Type B pancreatic cell (in vitro differentiated cells): ENCODE measurements around the gene IRX1. TPM values are rescaled to one million over a fixed set of nuclear protein-coding genes. Genes with fewer than 3 reads are reported as not detected.

Experiments used
- DNase-seq: peaks from one replicate; pipeline ENCODE4 v3.0.0; 2021; ENCODE audit warnings: mixed read lengths; ENCODE audit not compliant: unreplicated experiment; ENCODE audit errors: extremely low spot score
- H3K27ac Mint-ChIP-seq: 2 replicates; pipeline ENCODE4 v1.8.0; 2021; ENCODE audit warnings: mild to moderate bottlenecking, mixed read lengths
- H3K27me3 Mint-ChIP-seq: 2 replicates; pipeline ENCODE4 v1.8.0; 2021; ENCODE audit warnings: mixed read lengths
- H3K36me3 Mint-ChIP-seq: 2 replicates; pipeline ENCODE4 v1.8.0; 2021; ENCODE audit warnings: mixed read lengths
- H3K4me1 Mint-ChIP-seq: one replicate; pipeline ENCODE4 v1.8.0; 2021; ENCODE audit warnings: mixed read lengths; ENCODE audit not compliant: unreplicated experiment
- H3K4me3 Mint-ChIP-seq: 2 replicates; pipeline ENCODE4 v1.8.0; 2021; ENCODE audit warnings: mild to moderate bottlenecking, mixed read lengths
- H3K9me3 Mint-ChIP-seq: 2 replicates; pipeline ENCODE4 v1.8.0; 2021; ENCODE audit warnings: mixed read lengths
- total RNA-seq: library from RNA; stranded (reverse); gene quantifications from 2 replicates; pipeline ENCODE4 v1.2.1, GENCODE V29; 2021; ENCODE audit warnings: low replicate concordance
- TF ChIP-seq, protein P1 (sequence below): fragments of 200-600 bp; sonication (generic); conservative IDR thresholded peaks from 2 replicates; pipeline ENCODE4 v1.5.0; 2021; ENCODE audit warnings: antibody characterized with exemption, mild to moderate bottlenecking

The IRX1 gene
- total RNA-seq, 1 donor from 2014 or later: 25.0 TPM

DNA sequence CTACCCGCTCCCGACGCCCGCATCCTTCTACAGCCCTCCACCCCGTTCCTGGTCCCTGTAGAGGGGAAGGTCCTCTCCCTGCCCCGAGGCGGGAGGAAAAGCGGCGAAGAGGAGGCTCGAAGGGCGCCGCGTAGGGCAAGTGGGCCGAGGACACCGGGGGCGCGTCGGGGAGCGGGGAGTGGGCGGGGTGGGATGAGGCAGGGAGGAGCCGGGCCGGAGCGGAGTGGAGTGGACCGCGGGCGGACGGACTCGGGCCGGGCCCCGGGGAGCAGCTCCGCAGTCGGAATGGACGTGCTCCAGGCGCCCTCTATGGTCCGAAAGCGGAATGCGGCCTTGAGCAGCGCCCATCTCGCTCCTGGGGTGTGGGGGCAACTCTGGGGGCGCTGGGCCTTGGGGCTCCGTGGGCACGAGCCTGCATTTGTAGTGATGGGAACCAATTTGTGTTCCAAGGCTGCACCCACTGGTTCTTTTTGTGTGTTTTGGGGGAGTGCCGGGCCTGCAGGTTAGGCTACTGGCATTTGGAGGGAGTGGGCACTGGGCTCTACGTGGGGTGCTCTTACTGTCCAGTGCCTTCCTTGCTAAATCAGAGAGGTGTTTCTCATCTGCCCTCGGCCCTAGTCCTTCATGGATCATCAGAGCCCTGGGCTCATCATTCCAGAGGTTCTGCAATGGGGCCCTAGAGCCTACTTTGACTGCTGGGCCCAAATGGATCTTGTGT is 7.3 kb downstream of the IRX1 start:
- TF ChIP-seq, protein P1, sequence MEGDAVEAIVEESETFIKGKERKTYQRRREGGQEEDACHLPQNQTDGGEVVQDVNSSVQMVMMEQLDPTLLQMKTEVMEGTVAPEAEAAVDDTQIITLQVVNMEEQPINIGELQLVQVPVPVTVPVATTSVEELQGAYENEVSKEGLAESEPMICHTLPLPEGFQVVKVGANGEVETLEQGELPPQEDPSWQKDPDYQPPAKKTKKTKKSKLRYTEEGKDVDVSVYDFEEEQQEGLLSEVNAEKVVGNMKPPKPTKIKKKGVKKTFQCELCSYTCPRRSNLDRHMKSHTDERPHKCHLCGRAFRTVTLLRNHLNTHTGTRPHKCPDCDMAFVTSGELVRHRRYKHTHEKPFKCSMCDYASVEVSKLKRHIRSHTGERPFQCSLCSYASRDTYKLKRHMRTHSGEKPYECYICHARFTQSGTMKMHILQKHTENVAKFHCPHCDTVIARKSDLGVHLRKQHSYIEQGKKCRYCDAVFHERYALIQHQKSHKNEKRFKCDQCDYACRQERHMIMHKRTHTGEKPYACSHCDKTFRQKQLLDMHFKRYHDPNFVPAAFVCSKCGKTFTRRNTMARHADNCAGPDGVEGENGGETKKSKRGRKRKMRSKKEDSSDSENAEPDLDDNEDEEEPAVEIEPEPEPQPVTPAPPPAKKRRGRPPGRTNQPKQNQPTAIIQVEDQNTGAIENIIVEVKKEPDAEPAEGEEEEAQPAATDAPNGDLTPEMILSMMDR: peak; percentile 80
- peak overlapping the region; percentile 80 for H3K4me3 Mint-ChIP-seq
- no peak overlapping the region for H3K27ac Mint-ChIP-seq
- H3K36me3 Mint-ChIP-seq: peaks cover 28% of the 10 kb centered on the region
- peaks cover 33% of the 10 kb centered on the region for H3K4me1 Mint-ChIP-seq
- no peaks in the 10 kb centered on the region for H3K9me3 Mint-ChIP-seq
- no peak for DNase-seq
- peaks cover 92% of the 10 kb centered on the region for H3K27me3 Mint-ChIP-seq

DNA sequence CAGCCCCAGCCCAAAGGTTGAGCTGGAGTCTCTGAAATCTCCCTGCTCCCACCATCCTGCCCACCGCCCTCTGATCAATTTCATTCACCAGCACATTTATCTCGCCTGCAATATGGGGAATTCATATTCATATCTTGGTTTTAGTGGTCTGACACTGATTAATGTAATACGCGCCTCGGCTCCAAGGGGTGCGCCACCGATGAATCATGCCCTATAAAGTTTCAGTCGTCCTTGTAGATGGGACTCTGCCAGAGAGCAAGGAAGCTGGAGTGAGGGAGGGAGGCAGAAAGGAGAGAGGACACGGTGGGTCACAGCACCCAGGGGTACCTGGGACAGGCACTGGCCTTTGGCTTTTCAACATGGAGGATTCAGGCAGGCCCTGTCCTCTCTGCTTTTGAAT is 8.9 kb downstream of the IRX1 start:
- DNase-seq: no peak
- Mint-ChIP-seq H3K9me3 (no peaks in the 10 kb centered on the region), H3K36me3 (peaks cover 16% of the 10 kb centered on the region), H3K4me3 (peak overlapping the region; percentile 33), H3K27me3 (peaks cover 90% of the 10 kb centered on the region), H3K27ac (no peak overlapping the region), H3K4me1 (peaks cover 25% of the 10 kb centered on the region)
- TF ChIP-seq, protein P1: no peak

DNA sequence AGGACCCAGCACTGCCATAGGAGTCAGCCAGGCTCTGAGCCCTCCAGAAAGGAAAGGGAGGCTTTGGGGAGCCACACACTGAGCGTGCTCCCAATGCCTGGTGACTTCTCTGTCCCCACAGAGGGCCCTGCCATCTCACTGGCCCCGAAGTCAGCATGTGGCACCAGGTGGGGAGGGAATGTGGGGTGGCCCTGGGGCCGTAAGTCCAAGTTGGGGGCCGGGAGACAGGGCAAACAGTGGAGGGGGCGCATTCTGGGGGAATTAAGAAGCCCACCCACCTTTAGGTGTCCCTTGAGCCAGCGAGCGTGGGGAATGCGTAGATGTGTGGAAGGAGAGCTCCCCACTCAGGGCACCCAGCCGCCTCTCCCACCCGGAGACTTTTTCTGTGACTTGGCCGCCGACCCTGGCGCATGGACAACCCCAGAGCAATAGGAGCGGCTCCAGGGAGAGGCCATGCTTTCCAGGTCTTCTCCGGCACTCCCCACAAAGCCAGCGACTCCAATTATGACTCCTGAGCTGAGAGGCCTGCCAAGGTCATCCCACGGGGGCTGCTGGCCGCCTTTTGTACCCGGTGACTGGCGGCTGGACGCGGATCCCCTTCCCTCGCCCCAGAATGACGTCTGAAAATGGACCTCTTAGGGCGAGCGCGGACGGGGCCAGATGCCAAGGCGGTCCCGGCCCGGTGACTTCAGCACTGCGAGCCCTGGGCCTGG is 9.8 kb downstream of the IRX1 start:
- Mint-ChIP-seq H3K4me1 (peaks cover 25% of the 10 kb centered on the region), H3K4me3 (no peak overlapping the region), H3K36me3 (peaks cover 16% of the 10 kb centered on the region), H3K27ac (no peak overlapping the region), H3K9me3 (no peaks in the 10 kb centered on the region), H3K27me3 (peaks cover 89% of the 10 kb centered on the region)
- DNase-seq: no peak
- TF ChIP-seq, protein P1: no peak

- no peak for DNase-seq
- no peak overlapping the region for H3K4me3 Mint-ChIP-seq
- H3K36me3 Mint-ChIP-seq: peaks cover 13% of the 10 kb centered on the region
- TF ChIP-seq, protein P1: no peak
- no peaks in the 10 kb centered on the region for H3K9me3 Mint-ChIP-seq
- H3K4me1 Mint-ChIP-seq: peaks cover 22% of the 10 kb centered on the region
- H3K27ac Mint-ChIP-seq: no peak overlapping the region
- peaks cover 82% of the 10 kb centered on the region for H3K27me3 Mint-ChIP-seq
Measured at GRCh38 chr5:3606121-3606831, 10.6 kb downstream of the IRX1 start.

- TF ChIP-seq, protein P1: no peak
- Mint-ChIP-seq H3K36me3 (peaks cover 6% of the 10 kb centered on the region), H3K4me1 (peaks cover 15% of the 10 kb centered on the region), H3K27me3 (peaks cover 71% of the 10 kb centered on the region), H3K9me3 (no peaks in the 10 kb centered on the region), H3K27ac (no peak overlapping the region), H3K4me3 (no peak overlapping the region)
- no peak for DNase-seq
Measured at GRCh38 chr5:3607541-3608181, 12.0 kb downstream of the IRX1 start.
